ENCODE measurements around the gene C4orf50. TPM values are rescaled to one million over a fixed set of nuclear protein-coding genes. Genes with fewer than 3 reads are reported as not detected.

Gene C4orf50
- total RNA-seq, 1 donor from 2014 or later: 0.49 TPM

DNA sequence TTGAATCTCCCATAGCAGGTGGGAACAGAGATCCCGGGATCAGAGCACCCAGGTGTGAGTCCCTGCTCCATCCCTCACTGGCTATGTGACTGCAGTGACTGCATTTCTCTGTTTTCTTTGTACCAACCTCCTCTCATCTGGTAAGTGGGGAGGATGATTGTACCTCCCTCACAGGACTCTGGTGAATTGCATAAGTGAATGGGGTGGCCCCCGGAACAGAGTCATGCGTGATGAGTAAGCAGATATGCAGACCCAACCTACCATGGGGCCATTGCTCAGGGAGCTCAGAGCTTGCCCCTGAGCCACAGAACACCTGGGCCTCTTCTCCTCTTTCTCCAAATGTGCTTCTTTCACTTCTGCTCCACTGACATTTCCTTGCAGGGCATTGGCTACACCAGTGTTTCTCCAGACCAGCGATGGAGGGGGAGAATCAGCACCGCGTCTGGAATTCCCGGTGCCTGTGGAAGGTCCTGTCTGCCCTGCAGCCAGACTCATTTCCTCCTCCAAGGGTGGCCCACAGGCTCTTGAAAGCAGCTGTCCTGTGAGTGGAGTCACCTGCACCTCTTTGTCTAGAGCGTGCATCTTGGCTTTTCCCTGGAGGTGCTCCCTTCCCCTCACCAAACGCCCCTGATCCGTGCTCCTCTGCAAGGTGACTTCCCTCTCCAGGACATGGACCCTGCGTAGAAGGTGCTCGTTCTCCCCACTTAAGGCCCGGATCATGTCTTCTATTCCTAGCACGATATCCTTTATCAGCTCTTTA, 30.0 kb downstream of the C4orf50 start:
- Histone ChIP-seq H3K36me3 (no peaks in the 10 kb centered on the region), H3K4me1 (no peaks in the 10 kb centered on the region), H3K4me3 (no peak overlapping the region), H3K9me3 (no peaks in the 10 kb centered on the region), H3K27me3 (no peaks in the 10 kb centered on the region), H3K27ac (no peak overlapping the region)
- intact Hi-C loops (cut with DNase I): no loop called here
- TF ChIP-seq, protein P1, sequence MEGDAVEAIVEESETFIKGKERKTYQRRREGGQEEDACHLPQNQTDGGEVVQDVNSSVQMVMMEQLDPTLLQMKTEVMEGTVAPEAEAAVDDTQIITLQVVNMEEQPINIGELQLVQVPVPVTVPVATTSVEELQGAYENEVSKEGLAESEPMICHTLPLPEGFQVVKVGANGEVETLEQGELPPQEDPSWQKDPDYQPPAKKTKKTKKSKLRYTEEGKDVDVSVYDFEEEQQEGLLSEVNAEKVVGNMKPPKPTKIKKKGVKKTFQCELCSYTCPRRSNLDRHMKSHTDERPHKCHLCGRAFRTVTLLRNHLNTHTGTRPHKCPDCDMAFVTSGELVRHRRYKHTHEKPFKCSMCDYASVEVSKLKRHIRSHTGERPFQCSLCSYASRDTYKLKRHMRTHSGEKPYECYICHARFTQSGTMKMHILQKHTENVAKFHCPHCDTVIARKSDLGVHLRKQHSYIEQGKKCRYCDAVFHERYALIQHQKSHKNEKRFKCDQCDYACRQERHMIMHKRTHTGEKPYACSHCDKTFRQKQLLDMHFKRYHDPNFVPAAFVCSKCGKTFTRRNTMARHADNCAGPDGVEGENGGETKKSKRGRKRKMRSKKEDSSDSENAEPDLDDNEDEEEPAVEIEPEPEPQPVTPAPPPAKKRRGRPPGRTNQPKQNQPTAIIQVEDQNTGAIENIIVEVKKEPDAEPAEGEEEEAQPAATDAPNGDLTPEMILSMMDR (IDR thresholded peaks at IDR 0.05): no peak
- no peak for TF ChIP-seq POLR2AphosphoS5 (IDR thresholded peaks at IDR 0.05; ENCODE audit: insufficient read depth in 1 of 2, low read depth in 1 of 2)
- TF ChIP-seq POLR2A (IDR thresholded peaks at IDR 0.05): no peak
- DNase-seq (ENCODE audit: extremely low spot score in 2 of 2): no peak

DNA sequence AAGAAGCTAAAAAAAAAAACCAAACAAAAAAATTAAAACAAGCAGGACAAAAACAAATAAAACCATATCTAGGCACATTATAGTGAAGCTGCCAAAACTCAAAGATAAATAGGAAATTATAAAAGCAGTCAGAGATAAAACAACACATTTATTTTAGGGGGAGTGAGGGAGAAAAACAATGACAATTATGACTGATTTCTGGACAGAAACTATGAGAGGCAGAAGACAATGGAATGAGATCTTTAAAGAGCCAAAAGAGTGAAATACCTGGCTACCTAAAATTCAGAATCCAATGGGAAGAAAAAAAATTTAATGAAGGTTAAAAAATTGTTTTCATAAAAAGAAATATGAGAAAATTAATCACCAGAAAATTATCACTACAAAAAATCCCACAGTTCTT, 33.4 kb downstream of the C4orf50 start:
- Histone ChIP-seq H3K4me1 (no peaks in the 10 kb centered on the region), H3K4me3 (no peak overlapping the region), H3K27ac (no peak overlapping the region), H3K36me3 (no peaks in the 10 kb centered on the region), H3K27me3 (no peaks in the 10 kb centered on the region), H3K9me3 (no peaks in the 10 kb centered on the region)
- DNase-seq (ENCODE audit: extremely low spot score in 2 of 2): no peak
- TF ChIP-seq, protein P1 (IDR thresholded peaks at IDR 0.05): no peak
- TF ChIP-seq POLR2A (IDR thresholded peaks at IDR 0.05): no peak
- TF ChIP-seq POLR2AphosphoS5 (IDR thresholded peaks at IDR 0.05; ENCODE audit: insufficient read depth in 1 of 2, low read depth in 1 of 2): no peak
- intact Hi-C loops (cut with DNase I): no loop called here

DNA sequence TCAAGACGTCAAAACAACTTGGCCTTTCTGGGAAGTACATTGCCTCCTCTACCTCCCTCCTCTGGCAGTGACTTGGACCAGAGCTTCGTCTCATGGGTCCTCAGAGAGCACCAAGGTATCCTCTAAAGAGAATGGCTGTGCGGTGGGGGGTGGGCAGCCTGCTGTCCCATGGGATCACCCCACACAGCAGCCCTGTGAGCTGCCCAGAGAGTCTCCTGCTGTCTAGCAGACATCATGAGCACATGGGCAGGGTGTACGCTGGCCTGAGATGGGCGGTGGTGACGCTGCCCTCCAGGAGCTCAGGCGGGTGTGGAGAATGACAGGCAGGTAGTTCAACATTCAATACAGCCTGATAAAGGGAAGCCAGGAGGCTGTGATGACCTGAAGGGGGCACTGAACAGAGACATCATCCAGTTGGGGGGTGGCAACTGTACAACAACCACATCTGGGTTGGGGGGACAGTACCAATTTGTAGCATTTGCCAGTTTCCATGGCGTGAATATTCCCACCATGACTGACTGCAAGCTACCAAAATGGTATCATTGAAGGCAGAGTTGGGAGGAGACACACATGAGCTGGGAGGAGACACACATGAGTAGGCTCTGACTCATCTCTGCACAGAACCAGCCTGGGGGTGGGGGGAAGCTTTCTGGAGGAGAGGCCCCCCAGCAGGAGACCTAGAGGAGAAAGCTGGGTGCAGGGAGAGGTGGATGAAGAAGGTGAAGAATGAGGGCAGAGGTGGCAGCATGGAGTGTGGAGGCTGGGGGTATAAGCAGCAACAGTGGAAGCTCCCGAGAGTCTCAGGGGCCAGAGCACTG, 35.9 kb downstream of the C4orf50 start:
- intact Hi-C loops (cut with DNase I): no loop called here
- Histone ChIP-seq H3K4me3 (no peak overlapping the region), H3K4me1 (no peaks in the 10 kb centered on the region), H3K9me3 (no peaks in the 10 kb centered on the region), H3K27ac (no peak overlapping the region), H3K27me3 (no peaks in the 10 kb centered on the region), H3K36me3 (no peaks in the 10 kb centered on the region)
- no peak for DNase-seq (ENCODE audit: extremely low spot score in 2 of 2)
- TF ChIP-seq POLR2A (IDR thresholded peaks at IDR 0.05): no peak
- TF ChIP-seq, protein P1 (IDR thresholded peaks at IDR 0.05): no peak
- TF ChIP-seq POLR2AphosphoS5 (IDR thresholded peaks at IDR 0.05; ENCODE audit: insufficient read depth in 1 of 2, low read depth in 1 of 2): no peak

DNA sequence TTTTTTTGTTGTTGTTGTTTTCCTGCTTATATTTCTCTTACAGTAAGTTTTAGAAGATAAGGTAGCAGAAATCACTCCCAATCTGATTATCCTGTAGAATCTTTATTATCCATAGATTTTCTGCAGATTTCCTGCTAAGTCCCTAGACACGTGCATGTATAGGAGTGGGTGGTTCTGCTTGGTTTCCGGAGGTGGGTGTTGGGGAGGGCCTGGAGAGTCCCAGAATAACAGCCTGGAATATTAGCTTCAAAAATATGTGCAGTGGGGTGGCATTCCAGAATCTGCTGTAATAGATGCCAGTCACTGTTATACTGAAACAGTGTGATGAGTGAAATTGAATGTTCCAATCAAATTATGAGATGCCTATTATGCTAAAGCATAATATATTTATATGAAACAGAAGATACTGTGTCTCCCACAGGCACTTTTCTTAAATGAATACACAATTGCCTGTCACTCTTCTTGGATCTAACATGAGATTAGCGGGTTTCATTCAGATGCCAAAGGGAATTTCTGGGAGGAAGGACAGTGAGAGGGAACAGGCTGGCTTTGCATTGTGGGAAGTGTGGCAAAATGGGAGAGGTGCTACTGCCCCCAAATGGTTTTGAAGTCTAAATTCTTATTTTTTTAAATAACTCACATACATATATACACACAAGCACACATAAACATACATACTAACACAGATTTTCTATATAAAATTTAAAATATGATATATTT, 37.6 kb downstream of the C4orf50 start:
- H3K4me1 ChIP-seq: no peaks in the 10 kb centered on the region
- TF ChIP-seq POLR2AphosphoS5 (IDR thresholded peaks at IDR 0.05; ENCODE audit: insufficient read depth in 1 of 2, low read depth in 1 of 2) (no peak), POLR2A (IDR thresholded peaks at IDR 0.05) (no peak)
- TF ChIP-seq, protein P1 (IDR thresholded peaks at IDR 0.05): no peak
- H3K36me3 ChIP-seq: no peaks in the 10 kb centered on the region
- no peak overlapping the region for H3K4me3 ChIP-seq
- H3K27ac ChIP-seq: no peak overlapping the region
- intact Hi-C loops (cut with DNase I): no loop called here
- no peak for DNase-seq (ENCODE audit: extremely low spot score in 2 of 2)
- no peaks in the 10 kb centered on the region for H3K9me3 ChIP-seq
- no peaks in the 10 kb centered on the region for H3K27me3 ChIP-seq

Data from vagina (tissue), 2 donors.